Lung microvascular endothelial cell (primary cell): ENCODE data around the gene LTBP2. TPM values are rescaled to one million over a fixed set of nuclear protein-coding genes. Genes with fewer than 3 reads are reported as not detected.
A peak's percentile ranks its signal among the peaks of the same experiment; 100 is the strongest.

Experiments used
- DNase-seq, 2 donors: peaks; one replicate each; pipeline versions ENCODE4 v3.0.0 to v3.0.0-alpha.2; 2010; ENCODE audit warnings: low read depth in 2 of 2
- total RNA-seq: library from RNA; depleted of rRNA; stranded (reverse); fragments of >200 nt; gene quantifications from 2 replicates; pipeline ENCODE4 v1.2.1, GENCODE V29; 2014

Gene LTBP2
- total RNA-seq, 1 donor from 2014 or later: 6.2 TPM

- DNase-seq: no peak
Measured at GRCh38 chr14:74509587-74510222, 102.3 kb downstream of the LTBP2 start.

GRCh38 chr14:74508844-74509428, 103.1 kb downstream of the LTBP2 start:
- DNase-seq: no peak

- peak in 1 of 2 donors; percentile 55 for DNase-seq
Measured at GRCh38 chr14:74508292-74508731, 103.7 kb downstream of the LTBP2 start.

- DNase-seq: no peak
Measured at GRCh38 chr14:74507840-74508239, 104.2 kb downstream of the LTBP2 start.

- no peak for DNase-seq
Measured at GRCh38 chr14:74507085-74507484, 105.0 kb downstream of the LTBP2 start.

- no peak for DNase-seq
Measured at GRCh38 chr14:74506411-74506851, 105.6 kb downstream of the LTBP2 start.

GRCh38 chr14:74505831-74506230, 106.2 kb downstream of the LTBP2 start:
- DNase-seq: no peak

GRCh38 chr14:74504874-74505720, 106.9 kb downstream of the LTBP2 start:
- DNase-seq: no peak

GRCh38 chr14:74504412-74504811, 107.6 kb downstream of the LTBP2 start:
- no peak for DNase-seq

GRCh38 chr14:74503938-74504335, 108.1 kb downstream of the LTBP2 start:
- no peak for DNase-seq

- no peak for DNase-seq
Measured at GRCh38 chr14:74503291-74503937, 108.6 kb downstream of the LTBP2 start.

- peak; percentile 35 to 63 for DNase-seq
Measured at GRCh38 chr14:74502236-74503019, 109.6 kb downstream of the LTBP2 start.

GRCh38 chr14:74501691-74502090, 110.3 kb downstream of the LTBP2 start:
- DNase-seq: no peak

GRCh38 chr14:74501135-74501614, 110.9 kb downstream of the LTBP2 start:
- peak; percentile 71 to 85 for DNase-seq

GRCh38 chr14:74500417-74501134, 111.5 kb downstream of the LTBP2 start:
- no peak for DNase-seq

- no peak for DNase-seq
Measured at GRCh38 chr14:74495356-74495755, 116.7 kb downstream of the LTBP2 start.

GRCh38 chr14:74493343-74494261, 118.4 kb downstream of the LTBP2 start, which contains the start of gene ISCA2:
Gene ISCA2, plus strand, starts transcription at chr14:74493765. Its CDS starts 10 bp downstream, at chr14:74493775.
- peak; percentile 97 to 99 for DNase-seq

GRCh38 chr14:74492776-74493342, 119.2 kb downstream of the LTBP2 start, which contains the start of gene NPC2:
Gene NPC2, minus strand, starts transcription at chr14:74493305. Its CDS starts 31 bp downstream, at chr14:74493274.
- peak in 1 of 2 donors; percentile 20 for DNase-seq
